GM12872 (cell line): ENCODE measurements around the gene SPECC1.

Source experiments
- CTCF ChIP-seq: IDR thresholded peaks from 3 replicates; pipeline ENCODE4 v1.5.1; 2011; ENCODE audit warnings: low read depth, mild to moderate bottlenecking, low read length, moderate library complexity; ENCODE audit not compliant: insufficient read depth

The SPECC1 gene

GRCh38 chr17:20123209-20123608, 114.0 kb downstream of the SPECC1 start:
- no peak for TF ChIP-seq CTCF

GRCh38 chr17:20125724-20126123, 116.6 kb downstream of the SPECC1 start:
- TF ChIP-seq CTCF = no peak

- no peak for TF ChIP-seq CTCF
These were observed 118.3 kb downstream of the SPECC1 start for GRCh38 chr17:20127360-20128035.

- no peak for TF ChIP-seq CTCF
These were observed 119.0 kb downstream of the SPECC1 start for GRCh38 chr17:20128036-20128667.

DNA sequence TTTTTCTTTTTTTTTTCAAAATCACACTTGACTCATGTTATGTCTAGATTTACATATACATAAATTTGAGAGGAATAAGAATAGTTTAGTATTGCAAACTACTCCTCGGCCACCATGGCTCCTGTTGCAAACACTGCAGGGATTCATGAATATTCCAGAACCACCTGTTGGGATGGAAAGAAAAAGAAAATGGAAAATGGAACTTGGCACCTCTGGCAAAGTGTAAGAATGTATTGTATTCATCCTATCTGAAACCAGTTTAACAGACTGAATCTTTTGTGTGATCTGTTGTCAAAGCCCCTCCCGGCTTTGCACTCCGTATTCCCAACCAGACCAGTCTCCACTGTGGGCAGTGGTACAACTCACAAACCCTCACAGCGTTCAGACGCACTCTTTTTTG, 124.4 kb downstream of the SPECC1 start:
- no peak for TF ChIP-seq CTCF

DNA sequence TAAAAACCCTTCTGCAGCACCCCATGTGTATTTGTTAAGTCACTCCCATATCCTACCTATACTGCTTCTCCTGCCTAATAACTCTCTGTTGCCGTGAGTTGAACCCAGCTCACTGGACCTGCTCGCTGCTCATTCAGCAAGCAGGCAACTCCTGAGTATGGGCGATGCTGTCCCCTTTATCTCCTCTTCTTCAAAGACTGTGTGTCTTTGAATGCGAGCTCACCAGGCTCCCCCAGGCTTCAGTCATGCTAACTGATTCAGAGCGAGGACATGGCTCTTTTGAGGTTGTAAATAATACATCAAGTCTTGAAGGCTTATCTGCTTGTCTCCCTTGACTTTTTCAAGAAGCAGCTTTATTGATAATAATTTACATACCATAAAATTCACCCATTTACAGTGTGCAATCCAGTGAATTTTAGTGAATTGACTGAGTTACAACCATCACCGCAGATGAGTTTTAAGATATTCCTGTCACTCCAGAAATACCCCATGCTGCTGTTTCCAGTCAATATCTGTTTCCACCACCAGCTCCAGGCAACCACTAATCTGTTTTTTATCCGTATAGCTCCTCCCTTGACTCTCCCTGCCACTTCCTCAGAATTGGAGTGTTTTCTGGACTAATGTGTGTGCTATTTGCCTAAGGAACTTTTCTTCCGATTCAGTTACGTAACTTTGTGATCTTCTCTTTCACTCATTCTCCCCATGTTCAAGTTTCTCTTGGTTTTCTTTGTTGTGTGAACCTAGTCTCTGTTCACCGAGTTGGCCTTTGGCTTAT, 132.2 kb downstream of the SPECC1 start:
- no peak for TF ChIP-seq CTCF

GRCh38 chr17:20142268-20142667, 133.1 kb downstream of the SPECC1 start:
- TF ChIP-seq CTCF = no peak
